Psoas muscle (tissue), 8 donors: ENCODE data around the gene BAG5. TPM values are rescaled to one million over a fixed set of nuclear protein-coding genes. Genes with fewer than 3 reads are reported as not detected.
"Not testable (repeated sequence)": the region's sequence is repeated elsewhere in the genome, so short reads cannot be mapped to it uniquely, and the experiment has no call there.

Experiments used
- ATAC-seq, 4 donors: fragments of 200-7000 bp; cut with Tn5 transposase; one replicate each; pipeline ENCODE4 v1.9.1; 2020; ENCODE audit warnings: moderate library complexity in 3 of 4, mild to moderate bottlenecking in 2 of 4
- DNase-seq, 2 donors: peaks; one replicate each; pipeline ENCODE4 v3.0.0-alpha.2; 2020
- H3K27ac ChIP-seq: fragments of 200-600 bp; one replicate; pipeline ENCODE4 v1.8.0; 2022
- H3K27me3 ChIP-seq, 3 donors: fragments of 200-600 bp in 1 of 3; one replicate each; pipeline versions ENCODE4 v1.6.1 to v1.8.0; 2013 to 2022; ENCODE audit warnings: low read length in 2 of 3, mild to moderate bottlenecking in 2 of 3, moderate library complexity in 1 of 3; ENCODE audit not compliant: insufficient read depth in 3 of 3
- H3K36me3 ChIP-seq, 2 donors: fragments of 200-600 bp in 1 of 2; one replicate each; pipeline versions ENCODE4 v1.6.1 to v1.8.0; 2013 to 2022; ENCODE audit warnings: low read depth in 1 of 2, mild to moderate bottlenecking in 1 of 2, moderate library complexity in 1 of 2; ENCODE audit not compliant: insufficient read depth in 1 of 2
- H3K4me1 ChIP-seq: fragments of 200-600 bp; one replicate; pipeline ENCODE4 v1.8.0; 2022
- H3K4me3 ChIP-seq: fragments of 200-600 bp; one replicate; pipeline ENCODE4 v1.8.0; 2022; ENCODE audit warnings: mild to moderate bottlenecking
- H3K9me3 ChIP-seq: fragments of 200-600 bp; one replicate; pipeline ENCODE4 v1.8.0; 2022
- CTCF ChIP-seq: fragments of 200-600 bp; IDR thresholded peaks from one replicate; pipeline ENCODE4 v1.8.0; 2022; ENCODE audit warnings: antibody characterized with exemption
- WGBS, 3 donors: extraction: QIAGEN DNeasy Blood & Tissue Kit; methylation state at CpG; one replicate each; pipeline versions ENCODE4 v1.1.6 to v1.1.7; 2013; 5-methylcytosine and 5-hydroxymethylcytosine counted together
- intact Hi-C, 2 donors: fragments of 100-400 bp; cut with DNase I; formaldehyde crosslinking; loops; one replicate each; pipeline versions ENCODE4 v1.11.0 to v1.14.2; 2022
- polyA plus RNA-seq, 3 donors: library from polyadenylated mRNA; stranded (reverse); fragments of 200-250 nt; gene quantifications; one replicate each; pipeline ENCODE4 v1.2.3, GENCODE V29; 2013
- total RNA-seq, 4 donors: library from RNA; stranded (reverse); fragmentation: NEBNext Ultra II Directional in 2 of 4; extraction: Animal tissue kit (Norgen Biotek cat#: 25700) in 2 of 4; gene quantifications; one replicate each; pipeline versions ENCODE4 v1.2.1 to v1.2.4, GENCODE V29; 2021 to 2023
- donor health status: healthy with polysubstance abuse.
- donor health status: DM: no; HTN: no; CAD: no; lungs with moderate emphysema.
- donor health status: Bipolar disorder and iron deficiency.
- donor health status: healthy.
- donor health status: DM: yes; HTN: yes; CAD: no.
- donor health status: DM: no; HTN: no; CAD: no.
- donor health status: DM: no; HTN: no; CAD: no.
- donor health status: DM: yes; HTN: yes; CAD: no.

Gene BAG5
- total and polyA plus RNA-seq, 7 donors = 8.7 to 29.5 (median 17.9) TPM

- H3K9me3 ChIP-seq = no peaks in the 10 kb centered on the region
- H3K4me1 ChIP-seq = peaks cover 33% of the 10 kb centered on the region
- no peak overlapping the region for H3K4me3 ChIP-seq
- WGBS, 3 donors = 73 to 75% (median 73%) methylated on average over 10 of the region's 10 CpGs
- peak in 1 of 2 donors; percentile 26 for DNase-seq
- peaks cover 0 to 10% (median 8%) of the 10 kb centered on the region in 3 donors for H3K27me3 ChIP-seq
- H3K27ac ChIP-seq = no peak overlapping the region
- no peak for ATAC-seq
- intact Hi-C loops = no loop called here
- H3K36me3 ChIP-seq = peaks cover 0 to 2% of the 10 kb centered on the region in 2 donors
- TF ChIP-seq CTCF = no peak
Observed at GRCh38 chr14:103516426-103517173, 45.9 kb downstream of the BAG5 start.

GRCh38 chr14:103514596-103515421 is 47.6 kb downstream of the BAG5 start:
- intact Hi-C loops = no loop called here
- Histone ChIP-seq H3K4me3 (no peak overlapping the region), H3K9me3 (no peaks in the 10 kb centered on the region), H3K4me1 (peaks cover 24% of the 10 kb centered on the region), H3K36me3 (peaks cover 0 to 20% of the 10 kb centered on the region in 2 donors), H3K27ac (no peak overlapping the region), H3K27me3 (no peaks in the 10 kb centered on the region)
- TF ChIP-seq CTCF = no peak
- peak in 1 of 2 donors; percentile 43 for DNase-seq
- no peak for ATAC-seq
- WGBS, 3 donors = 83 to 85% (median 85%) methylated on average over 18 of the region's 18 CpGs

- WGBS, 3 donors = 16 to 43% (median 25%) methylated on average over 25 of the region's 25 CpGs
- H3K27me3 ChIP-seq = no peaks in the 10 kb centered on the region
- no peaks in the 10 kb centered on the region for H3K9me3 ChIP-seq
- peaks cover 3 to 38% of the 10 kb centered on the region in 2 donors for H3K36me3 ChIP-seq
- H3K4me3 ChIP-seq = no peak overlapping the region
- ATAC-seq (peak; percentile 63 to 89 (median 80)), DNase-seq (peak; percentile 64 to 81)
- H3K27ac ChIP-seq = peak overlapping the region; percentile 85
- no peak for TF ChIP-seq CTCF
- intact Hi-C loops = no loop called here
- peaks cover 16% of the 10 kb centered on the region for H3K4me1 ChIP-seq
Observed at GRCh38 chr14:103512701-103513611, 49.5 kb downstream of the BAG5 start.

- H3K9me3 ChIP-seq, H3K4me3 ChIP-seq, intact Hi-C loops, H3K27me3 ChIP-seq, ATAC-seq: not testable (repeated sequence)
- H3K27ac ChIP-seq = peak overlapping the region; percentile 85
- DNase-seq = peak in 1 of 2 donors; percentile 26
- WGBS, 3 donors = 94 to 99% (median 95%) methylated on average over 8 of the region's 8 CpGs
- H3K4me1 ChIP-seq = peaks cover 16% of the 10 kb centered on the region
- H3K36me3 ChIP-seq = peaks cover 3 to 46% of the 10 kb centered on the region in 2 donors
Observed at GRCh38 chr14:103512180-103512579, 50.3 kb downstream of the BAG5 start.
